ENCODE results near the gene NCSTN. TPM values are rescaled to one million over a fixed set of nuclear protein-coding genes. Genes with fewer than 3 reads are reported as not detected.
"Not testable (repeated sequence)": the region's sequence is repeated elsewhere in the genome, so short reads cannot be mapped to it uniquely, and the experiment has no call there.

NCSTN gene
- total RNA-seq, 1 donor from 2014 or later: 42.1 TPM

- DNase-seq (ENCODE audit: low read depth in 2 of 2): no peak
Observed at GRCh38 chr1:160370561-160371345, 27.6 kb downstream of the NCSTN start.

- DNase-seq (ENCODE audit: low read depth in 2 of 2): no peak
Observed at GRCh38 chr1:160371346-160371631, 28.1 kb downstream of the NCSTN start.

- DNase-seq (ENCODE audit: low read depth in 2 of 2): no peak
Observed at GRCh38 chr1:160371756-160372155, 28.6 kb downstream of the NCSTN start.

- peak in 1 of 2 donors; percentile 15 for DNase-seq (ENCODE audit: low read depth in 2 of 2)
Observed at GRCh38 chr1:160373696-160374095, 30.5 kb downstream of the NCSTN start.

- DNase-seq (ENCODE audit: low read depth in 2 of 2): no peak
Observed at GRCh38 chr1:160374306-160375110, 31.3 kb downstream of the NCSTN start.

- peak; percentile 16 to 25 for DNase-seq (ENCODE audit: low read depth in 2 of 2)
Observed at GRCh38 chr1:160375788-160376524, 32.8 kb downstream of the NCSTN start.

GRCh38 chr1:160376525-160377131, 33.4 kb downstream of the NCSTN start:
- peak; percentile 76 to 80 for DNase-seq (ENCODE audit: low read depth in 2 of 2)

GRCh38 chr1:160377585-160378206, 34.5 kb downstream of the NCSTN start:
- DNase-seq (ENCODE audit: low read depth in 2 of 2): no peak

GRCh38 chr1:160384812-160385211, 41.6 kb downstream of the NCSTN start:
- DNase-seq (ENCODE audit: low read depth in 2 of 2): not testable (repeated sequence)

GRCh38 chr1:160388406-160388805, 45.2 kb downstream of the NCSTN start:
- not testable (repeated sequence) for DNase-seq (ENCODE audit: low read depth in 2 of 2)

GRCh38 chr1:160394673-160395072, 51.5 kb downstream of the NCSTN start:
- DNase-seq (ENCODE audit: low read depth in 2 of 2): no peak

GRCh38 chr1:160397651-160398050, 54.5 kb downstream of the NCSTN start:
- no peak for DNase-seq (ENCODE audit: low read depth in 2 of 2)

- DNase-seq (ENCODE audit: low read depth in 2 of 2): no peak
Observed at GRCh38 chr1:160398823-160399222, 55.6 kb downstream of the NCSTN start.

- no peak for DNase-seq (ENCODE audit: low read depth in 2 of 2)
Observed at GRCh38 chr1:160399544-160400222, 56.5 kb downstream of the NCSTN start.

GRCh38 chr1:160400223-160400645, 57.1 kb downstream of the NCSTN start, which contains the start of gene VANGL2:
VANGL2 (plus strand) TSS chr1:160400564; CDS start chr1:160415838, 15,274 bp downstream.
- peak; percentile 12 to 34 for DNase-seq (ENCODE audit: low read depth in 2 of 2)

GRCh38 chr1:160400646-160401486, 57.7 kb downstream of the NCSTN start:
- DNase-seq (ENCODE audit: low read depth in 2 of 2): no peak

- DNase-seq (ENCODE audit: low read depth in 2 of 2): no peak
Observed at GRCh38 chr1:160401487-160401805, 58.3 kb downstream of the NCSTN start.

- no peak for DNase-seq (ENCODE audit: low read depth in 2 of 2)
Observed at GRCh38 chr1:160402001-160402795, 59.0 kb downstream of the NCSTN start.

GRCh38 chr1:160403244-160403643, 60.1 kb downstream of the NCSTN start:
- peak; percentile 59 to 70 for DNase-seq (ENCODE audit: low read depth in 2 of 2)
